Keratinocyte (primary cell): ENCODE results near the gene SLC9A7. TPM values are rescaled to one million over a fixed set of nuclear protein-coding genes. Genes with fewer than 3 reads are reported as not detected.

Experiments used
- DNase-seq: peaks from one replicate; pipeline ENCODE4 v3.0.0-alpha.2; 2011; ENCODE audit warnings: low read depth, missing footprints, low spot score
- FAIRE-seq: peaks from 2 replicates; lab custom pipeline; 2011; peaks lifted over from hg19 to GRCh38; lab: Jason Lieb, UNC
- H2AFZ ChIP-seq: 2 replicates; pipeline ENCODE4 v1.6.0; 2012; ENCODE audit warnings: low read length, control low read depth, inconsistent platforms; ENCODE audit not compliant: control insufficient read depth
- H3K27ac ChIP-seq: 2 replicates; pipeline ENCODE4 v1.5.1; 2011; ENCODE audit warnings: low read length; ENCODE audit not compliant: control insufficient read depth, insufficient read depth
- H3K27me3 ChIP-seq: 3 replicates; pipeline ENCODE4 v1.6.0; 2011; ENCODE audit warnings: low read length; ENCODE audit not compliant: control insufficient read depth, insufficient read depth; ENCODE audit errors: extremely low read depth
- H3K36me3 ChIP-seq, 2 experiments: 2 replicates in 1 of 2; 3 replicates in 1 of 2; pipeline ENCODE4 v1.5.1; 2011; ENCODE audit warnings: low read length in 2 of 2, mild to moderate bottlenecking in 1 of 2; ENCODE audit not compliant: control insufficient read depth in 2 of 2, insufficient read depth in 2 of 2; ENCODE audit errors: extremely low read depth in 1 of 2
- H3K4me1 ChIP-seq: 3 replicates; pipeline ENCODE4 v1.5.1; 2011; ENCODE audit warnings: low read length; ENCODE audit not compliant: control insufficient read depth, insufficient read depth; ENCODE audit errors: extremely low read depth
- H3K4me2 ChIP-seq: 3 replicates; pipeline ENCODE4 v1.6.0; 2011; ENCODE audit warnings: low read depth, low read length; ENCODE audit not compliant: control insufficient read depth, insufficient read depth; ENCODE audit errors: extremely low read depth
- H3K4me3 ChIP-seq, 3 experiments: fragments of 200-600 bp in 1 of 3; sonication (generic) in 1 of 3; 2 replicates in 2 of 3; 3 replicates in 1 of 3; pipeline ENCODE4 v1.5.1; 2011 to 2016; ENCODE audit warnings: low read length in 3 of 3, mild to moderate bottlenecking in 3 of 3, control low read depth in 2 of 3, inconsistent platforms in 1 of 3, low read depth in 1 of 3, mixed read lengths in 1 of 3, mixed run types in 1 of 3, moderate library complexity in 1 of 3; ENCODE audit not compliant: control insufficient read depth in 2 of 3, insufficient read depth in 2 of 3; ENCODE audit errors: extremely low read depth in 1 of 3
- H3K79me2 ChIP-seq: 2 replicates; pipeline ENCODE4 v1.6.0; 2012; ENCODE audit warnings: low read length; ENCODE audit not compliant: control insufficient read depth, insufficient read depth
- H3K9ac ChIP-seq: 3 replicates; pipeline ENCODE4 v1.6.0; 2011; ENCODE audit warnings: low read length; ENCODE audit not compliant: control insufficient read depth, insufficient read depth; ENCODE audit errors: extremely low read depth
- H3K9me1 ChIP-seq: 3 replicates; pipeline ENCODE4 v1.6.0; 2011; ENCODE audit warnings: low read length; ENCODE audit not compliant: control insufficient read depth, insufficient read depth; ENCODE audit errors: extremely low read depth
- H3K9me3 ChIP-seq: 2 replicates; pipeline ENCODE4 v1.5.1; 2012; ENCODE audit warnings: low read depth, low read length; ENCODE audit not compliant: control insufficient read depth
- H4K20me1 ChIP-seq: 3 replicates; pipeline ENCODE4 v1.6.0; 2011; ENCODE audit warnings: low read length; ENCODE audit not compliant: control insufficient read depth, insufficient read depth; ENCODE audit errors: extremely low read depth
- CTCF ChIP-seq, 3 experiments: IDR thresholded peaks in 1 of 3; conservative IDR thresholded peaks in 1 of 3; optimal IDR thresholded peaks in 1 of 3; 2 replicates in 2 of 3; 3 replicates in 1 of 3; pipeline versions ENCODE3 to v1.5.1; 2011; ENCODE audit warnings: low read length in 3 of 3, mild to moderate bottlenecking in 3 of 3, moderate library complexity in 2 of 3, control low read depth in 1 of 3, inconsistent platforms in 1 of 3; ENCODE audit not compliant: insufficient read depth in 2 of 3; ENCODE audit errors: extremely low read depth in 1 of 3
- EZH2 ChIP-seq: IDR thresholded peaks from one replicate; pipeline ENCODE4 v1.6.1; 2012; ENCODE audit warnings: inconsistent platforms, mild to moderate bottlenecking, low read length, moderate library complexity
- dilution Hi-C: fragments of 300-500 bp; cut with MboI; formaldehyde crosslinking; loops from one replicate; pipeline ENCODE4 v1.7.0; 2020; ENCODE audit warnings: low sequenced_read_pairs; ENCODE audit not compliant: extremely low pct_ligation_motif_present
- polyA plus RNA-seq, 5 experiments: library from polyadenylated mRNA; depleted of rRNA in 3 of 5; stranded (reverse) in 3 of 5; stranded (forward) in 1 of 5; unstranded in 1 of 5; fragments of >200 nt; gene quantifications; 1 replicate in 1 of 5; 2 replicates in 3 of 5; 3 replicates in 1 of 5; pipeline versions ENCODE4 v1.2.1 to v1.2.3, GENCODE V29; 2011 to 2012; ENCODE audit warnings: missing spikeins in 2 of 5, low read depth in 1 of 5, low replicate concordance in 1 of 5

The SLC9A7 gene
- polyA plus RNA-seq, 1 donor (not counting 4 experiments of a cell fraction or from before 2014, with no cell fraction given) = 8.1 TPM

DNA sequence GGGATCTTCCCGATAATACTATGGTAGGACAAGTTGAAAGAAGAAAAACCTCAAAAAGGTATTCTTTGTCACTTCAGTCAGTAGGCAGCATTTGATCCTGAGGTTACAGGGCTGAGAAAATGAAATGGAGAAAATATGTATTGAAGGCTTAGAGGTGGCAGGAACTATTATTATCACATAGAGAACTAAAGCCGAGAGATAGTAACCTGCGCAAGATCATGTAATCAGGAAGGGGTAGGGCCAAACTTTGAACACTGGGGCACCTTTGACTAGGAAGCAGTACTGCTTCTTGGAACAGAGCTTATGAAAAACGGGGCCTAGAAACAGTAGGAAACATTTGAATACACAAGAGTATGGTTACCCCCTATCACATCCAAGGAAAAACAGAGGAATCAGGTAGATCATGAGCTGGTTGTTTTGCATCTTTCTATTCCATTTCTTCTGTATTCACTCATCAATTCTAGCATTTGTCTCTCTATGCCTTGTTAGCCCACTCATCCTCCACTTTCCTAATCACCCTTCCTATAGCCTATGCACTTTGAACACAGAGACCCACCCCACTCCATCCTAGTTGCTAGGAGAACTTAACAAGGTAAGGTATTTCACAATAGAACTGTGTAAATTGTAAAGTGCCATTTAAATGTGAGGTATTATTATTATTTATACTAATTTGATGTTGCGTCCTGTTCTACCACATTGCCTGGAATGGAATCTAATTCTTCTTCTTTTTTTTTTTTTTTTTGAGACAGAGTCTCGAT is 34.6 kb upstream of the SLC9A7 start:
- no peak overlapping the region for H3K4me3 ChIP-seq
- dilution Hi-C loops = no loop called here

GRCh38 chrX:46792810-46793188 is 33.9 kb upstream of the SLC9A7 start:
- dilution Hi-C loops = no loop called here
- no peak for TF ChIP-seq CTCF (optimal IDR thresholded peaks at IDR 0.05 in 1 of 3, IDR thresholded peaks at IDR 0.05 in 1 of 3, conservative IDR thresholded peaks at IDR 0.05 in 1 of 3; ENCODE audit: extremely low read depth in 1 of 3, insufficient read depth in 2 of 3, low read length in 3 of 3)
- TF ChIP-seq EZH2 = no peak
- Histone ChIP-seq H3K4me2 (peak overlapping the region; percentile 79), H3K9me1 (no peaks in the 10 kb centered on the region), H3K36me3 (no peaks in the 10 kb centered on the region), H3K4me1 (peaks cover 24% of the 10 kb centered on the region), H3K79me2 (no peaks in the 10 kb centered on the region), H3K27me3 (no peaks in the 10 kb centered on the region), H4K20me1 (no peaks in the 10 kb centered on the region), H3K9me3 (no peaks in the 10 kb centered on the region), H2AFZ (no peak overlapping the region), H3K27ac (peak overlapping the region; percentile 76), H3K9ac (peak overlapping the region; percentile 43), H3K4me3 (peak overlapping the region in 2 of 3 experiments; percentile 31 to 38)
- DNase-seq (no peak), FAIRE-seq (no peak)

More for the DNA sequence above, 34.6 kb upstream of the SLC9A7 start:
- TF ChIP-seq CTCF (optimal IDR thresholded peaks at IDR 0.05 in 1 of 3, IDR thresholded peaks at IDR 0.05 in 1 of 3, conservative IDR thresholded peaks at IDR 0.05 in 1 of 3; ENCODE audit: extremely low read depth in 1 of 3, insufficient read depth in 2 of 3, low read length in 3 of 3) = no peak
- no peak for TF ChIP-seq EZH2
- Histone ChIP-seq H3K9ac (no peak overlapping the region), H3K27ac (peak overlapping the region; percentile 20), H3K4me1 (peaks cover 22% of the 10 kb centered on the region), H2AFZ (peak overlapping the region; percentile 37), H3K9me1 (no peaks in the 10 kb centered on the region), H3K27me3 (no peaks in the 10 kb centered on the region), H3K36me3 (no peaks in the 10 kb centered on the region), H3K79me2 (no peaks in the 10 kb centered on the region), H3K4me2 (no peak overlapping the region), H4K20me1 (no peaks in the 10 kb centered on the region), H3K9me3 (no peaks in the 10 kb centered on the region)
- no peak for DNase-seq
- no peak for FAIRE-seq
